ENCODE measurements around the gene RAD51B.
A peak's percentile ranks its signal among the peaks of the same experiment; 100 is the strongest.

The RAD51B gene

GRCh38 chr14:68145539-68145938 is 326.0 kb downstream of the RAD51B start (continued):
- no peak for TF ChIP-seq ZBTB11 (tag by site-specific recombination; conservative IDR thresholded peaks at IDR 0.05; ENCODE audit: low read depth)

DNA sequence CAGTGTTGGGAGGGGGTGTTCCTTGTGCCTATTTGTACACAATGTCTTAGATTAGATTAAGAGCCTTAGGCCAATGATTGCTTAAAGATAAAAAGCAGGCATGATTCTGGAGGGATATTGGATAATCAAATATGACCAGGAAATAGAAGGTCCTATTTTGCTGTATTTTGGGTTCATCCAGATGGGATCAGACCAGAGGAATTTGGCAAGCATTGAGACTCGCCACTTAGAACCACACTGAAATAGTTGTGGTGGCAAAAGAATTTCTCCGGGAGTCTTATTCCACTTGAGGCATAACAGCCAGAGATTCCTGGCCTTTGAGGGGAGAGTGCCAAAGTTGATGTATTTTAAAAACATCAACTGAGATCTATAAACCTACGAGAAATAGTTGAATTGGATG is 327.2 kb downstream of the RAD51B start:
- TF ChIP-seq BCL11B (tag by site-specific recombination; IDR thresholded peaks at IDR 0.05; ENCODE audit: low read depth) = no peak
- TF ChIP-seq PRDM10 (tag by site-specific recombination; IDR thresholded peaks at IDR 0.05) = peak; percentile 56
- Histone ChIP-seq H3K9me3 (ENCODE audit: control insufficient read depth, insufficient read depth, low read depth, low read length) (no peaks in the 10 kb centered on the region), H3K4me3 (ENCODE audit: low read depth, low read length) (no peak overlapping the region), H3K27ac (ENCODE audit: extremely low read depth, low read depth, low read length) (no peak overlapping the region), H3K4me1 (ENCODE audit: control insufficient read depth, insufficient read depth, low read length) (peaks cover 21% of the 10 kb centered on the region), H3K36me3 (ENCODE audit: control insufficient read depth in 2 of 2, insufficient read depth in 1 of 2, low read length in 2 of 2) (no peaks in the 10 kb centered on the region)
- POLR2A ChIA-PET = no interaction called here
- CTCF ChIA-PET = no interaction called here

DNA sequence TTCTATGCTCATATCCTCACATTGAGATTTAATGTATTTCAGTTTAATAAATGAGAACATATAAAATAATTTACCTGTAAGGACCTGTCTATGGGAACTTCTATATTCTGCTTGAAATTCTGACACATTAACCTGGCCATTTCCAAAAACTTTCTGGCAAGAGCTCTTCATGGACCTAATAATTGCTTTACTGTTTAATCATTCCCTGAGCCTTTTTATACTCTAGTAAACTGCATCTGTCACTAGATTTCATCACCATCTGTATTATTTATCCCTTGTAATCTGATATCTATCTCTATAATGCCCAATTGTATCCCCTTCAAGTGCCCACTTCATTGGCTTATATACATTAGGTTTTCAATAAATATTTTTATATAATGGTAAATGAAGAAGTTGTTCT is 327.7 kb downstream of the RAD51B start:
- CTCF ChIA-PET = no interaction called here
- no peak for TF ChIP-seq ZNF19 (tag by site-specific recombination; IDR thresholded peaks at IDR 0.05; ENCODE audit: low read depth)
- no peak for TF ChIP-seq KLF7 (tag by site-specific recombination; IDR thresholded peaks at IDR 0.05; ENCODE audit: borderline replicate concordance)
- no peak for TF ChIP-seq SETDB1 (IDR thresholded peaks at IDR 0.05; ENCODE audit: insufficient read length, low read length)
- TF ChIP-seq ZBTB17 (tag by site-specific recombination; IDR thresholded peaks at IDR 0.05) = no peak
- no peak for TF ChIP-seq ZNF2 (tag by site-specific recombination; IDR thresholded peaks at IDR 0.05)
- no peak for TF ChIP-seq ZNF830 (tag by site-specific recombination; IDR thresholded peaks at IDR 0.05; ENCODE audit: low read depth)
- TF ChIP-seq, protein P1, sequence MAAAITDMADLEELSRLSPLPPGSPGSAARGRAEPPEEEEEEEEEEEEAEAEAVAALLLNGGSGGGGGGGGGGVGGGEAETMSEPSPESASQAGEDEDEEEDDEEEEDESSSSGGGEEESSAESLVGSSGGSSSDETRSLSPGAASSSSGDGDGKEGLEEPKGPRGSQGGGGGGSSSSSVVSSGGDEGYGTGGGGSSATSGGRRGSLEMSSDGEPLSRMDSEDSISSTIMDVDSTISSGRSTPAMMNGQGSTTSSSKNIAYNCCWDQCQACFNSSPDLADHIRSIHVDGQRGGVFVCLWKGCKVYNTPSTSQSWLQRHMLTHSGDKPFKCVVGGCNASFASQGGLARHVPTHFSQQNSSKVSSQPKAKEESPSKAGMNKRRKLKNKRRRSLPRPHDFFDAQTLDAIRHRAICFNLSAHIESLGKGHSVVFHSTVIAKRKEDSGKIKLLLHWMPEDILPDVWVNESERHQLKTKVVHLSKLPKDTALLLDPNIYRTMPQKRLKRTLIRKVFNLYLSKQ (tag by site-specific recombination; IDR thresholded peaks at IDR 0.05; ENCODE audit: borderline replicate concordance) = no peak
- TF ChIP-seq ZFP41 (tag by site-specific recombination; IDR thresholded peaks at IDR 0.05; ENCODE audit: borderline replicate concordance) = no peak
- H3K4me1 ChIP-seq (ENCODE audit: control insufficient read depth, insufficient read depth, low read length) = peaks cover 17% of the 10 kb centered on the region
- POLR2A ChIA-PET = no interaction called here
- H3K36me3 ChIP-seq (ENCODE audit: control insufficient read depth in 2 of 2, insufficient read depth in 1 of 2, low read length in 2 of 2) = no peaks in the 10 kb centered on the region
- no peaks in the 10 kb centered on the region for H3K9me3 ChIP-seq (ENCODE audit: control insufficient read depth, insufficient read depth, low read depth, low read length)
- H3K4me3 ChIP-seq (ENCODE audit: low read depth, low read length) = no peak overlapping the region
- H3K27ac ChIP-seq (ENCODE audit: extremely low read depth, low read depth, low read length) = no peak overlapping the region

- Histone ChIP-seq H3K27ac (ENCODE audit: extremely low read depth, low read depth, low read length) (no peak overlapping the region), H3K4me3 (ENCODE audit: low read depth, low read length) (no peak overlapping the region), H3K36me3 (ENCODE audit: control insufficient read depth in 2 of 2, insufficient read depth in 1 of 2, low read length in 2 of 2) (no peaks in the 10 kb centered on the region), H3K9me3 (ENCODE audit: control insufficient read depth, insufficient read depth, low read depth, low read length) (no peaks in the 10 kb centered on the region), H3K4me1 (ENCODE audit: control insufficient read depth, insufficient read depth, low read length) (peaks cover 10% of the 10 kb centered on the region)
- POLR2A ChIA-PET = no interaction called here
- CTCF ChIA-PET = no interaction called here
- TF ChIP-seq, protein P2, sequence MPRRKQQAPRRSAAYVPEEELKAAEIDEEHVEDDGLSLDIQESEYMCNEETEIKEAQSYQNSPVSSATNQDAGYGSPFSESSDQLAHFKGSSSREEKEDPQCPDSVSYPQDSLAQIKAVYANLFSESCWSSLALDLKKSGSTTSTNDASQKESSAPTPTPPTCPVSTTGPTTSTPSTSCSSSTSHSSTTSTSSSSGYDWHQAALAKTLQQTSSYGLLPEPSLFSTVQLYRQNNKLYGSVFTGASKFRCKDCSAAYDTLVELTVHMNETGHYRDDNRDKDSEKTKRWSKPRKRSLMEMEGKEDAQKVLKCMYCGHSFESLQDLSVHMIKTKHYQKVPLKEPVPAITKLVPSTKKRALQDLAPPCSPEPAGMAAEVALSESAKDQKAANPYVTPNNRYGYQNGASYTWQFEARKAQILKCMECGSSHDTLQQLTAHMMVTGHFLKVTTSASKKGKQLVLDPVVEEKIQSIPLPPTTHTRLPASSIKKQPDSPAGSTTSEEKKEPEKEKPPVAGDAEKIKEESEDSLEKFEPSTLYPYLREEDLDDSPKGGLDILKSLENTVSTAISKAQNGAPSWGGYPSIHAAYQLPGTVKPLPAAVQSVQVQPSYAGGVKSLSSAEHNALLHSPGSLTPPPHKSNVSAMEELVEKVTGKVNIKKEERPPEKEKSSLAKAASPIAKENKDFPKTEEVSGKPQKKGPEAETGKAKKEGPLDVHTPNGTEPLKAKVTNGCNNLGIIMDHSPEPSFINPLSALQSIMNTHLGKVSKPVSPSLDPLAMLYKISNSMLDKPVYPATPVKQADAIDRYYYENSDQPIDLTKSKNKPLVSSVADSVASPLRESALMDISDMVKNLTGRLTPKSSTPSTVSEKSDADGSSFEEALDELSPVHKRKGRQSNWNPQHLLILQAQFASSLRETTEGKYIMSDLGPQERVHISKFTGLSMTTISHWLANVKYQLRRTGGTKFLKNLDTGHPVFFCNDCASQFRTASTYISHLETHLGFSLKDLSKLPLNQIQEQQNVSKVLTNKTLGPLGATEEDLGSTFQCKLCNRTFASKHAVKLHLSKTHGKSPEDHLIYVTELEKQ (tag by site-specific recombination; IDR thresholded peaks at IDR 0.05; ENCODE audit: borderline replicate concordance) = no peak
- TF ChIP-seq ZNF223 (tag by site-specific recombination; IDR thresholded peaks at IDR 0.05) (no peak), TRIM28 (IDR thresholded peaks at IDR 0.05; ENCODE audit: borderline replicate concordance, low read length) (peak; percentile 30; the same call in 1 of the 2 replicates), ZBTB21 (tag by site-specific recombination; IDR thresholded peaks at IDR 0.05) (no peak), SETDB1 (IDR thresholded peaks at IDR 0.05; ENCODE audit: insufficient read length, low read length) (peak; percentile 43), ZNF558 (tag by site-specific recombination; IDR thresholded peaks at IDR 0.05) (no peak), ZSCAN30 (tag by site-specific recombination; IDR thresholded peaks at IDR 0.05) (no peak), ZSCAN23 (tag by site-specific recombination; IDR thresholded peaks at IDR 0.05) (no peak), ZNF174 (tag by site-specific recombination; IDR thresholded peaks at IDR 0.05) (no peak)
These were observed 328.7 kb downstream of the RAD51B start for GRCh38 chr14:68148276-68148675.

Data from HEK293 (cell line).